ENCODE measurements around the gene PYGM.

Gene PYGM

DNA sequence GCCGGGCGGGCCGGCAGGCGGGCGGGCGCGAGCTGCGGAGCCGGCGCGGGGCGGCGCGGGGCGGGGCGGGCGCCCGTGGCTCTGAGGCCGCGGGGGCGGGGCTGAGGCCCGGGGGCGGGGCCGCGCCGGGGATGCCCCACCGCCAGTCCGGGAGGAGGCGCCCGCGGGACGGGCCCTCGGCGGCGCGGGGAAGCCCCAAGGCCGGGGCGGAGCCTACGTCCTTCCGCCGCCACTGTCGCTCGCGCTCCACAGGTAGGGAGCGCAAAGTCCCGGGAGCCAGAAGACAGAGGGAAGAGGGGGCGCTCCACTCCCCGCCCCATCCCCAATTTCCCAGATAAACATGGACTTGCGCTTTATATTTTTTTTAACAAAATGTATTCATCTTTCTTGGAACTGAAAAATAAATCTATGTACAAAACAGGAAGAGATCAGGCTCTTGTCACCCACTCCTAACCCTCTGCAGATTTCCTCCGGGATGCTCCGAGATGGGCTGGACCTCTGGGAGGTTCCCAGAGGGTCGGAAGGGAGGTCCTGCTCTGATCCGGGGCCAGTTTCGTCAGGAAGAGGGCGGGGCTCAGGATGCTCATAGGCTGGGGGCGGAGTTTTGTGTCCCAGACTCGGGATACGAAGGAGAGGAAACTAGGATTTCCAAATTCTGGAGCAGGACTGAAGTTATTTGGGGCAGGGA lies 43.5 kb upstream of the PYGM start, which contains the start of gene MAP4K2:
Gene MAP4K2, minus strand, starts transcription at position 57 of the 688 bp plus-strand sequence. CDS start 65 bp downstream, outside the sequence.
- TF ChIP-seq, protein P1, sequence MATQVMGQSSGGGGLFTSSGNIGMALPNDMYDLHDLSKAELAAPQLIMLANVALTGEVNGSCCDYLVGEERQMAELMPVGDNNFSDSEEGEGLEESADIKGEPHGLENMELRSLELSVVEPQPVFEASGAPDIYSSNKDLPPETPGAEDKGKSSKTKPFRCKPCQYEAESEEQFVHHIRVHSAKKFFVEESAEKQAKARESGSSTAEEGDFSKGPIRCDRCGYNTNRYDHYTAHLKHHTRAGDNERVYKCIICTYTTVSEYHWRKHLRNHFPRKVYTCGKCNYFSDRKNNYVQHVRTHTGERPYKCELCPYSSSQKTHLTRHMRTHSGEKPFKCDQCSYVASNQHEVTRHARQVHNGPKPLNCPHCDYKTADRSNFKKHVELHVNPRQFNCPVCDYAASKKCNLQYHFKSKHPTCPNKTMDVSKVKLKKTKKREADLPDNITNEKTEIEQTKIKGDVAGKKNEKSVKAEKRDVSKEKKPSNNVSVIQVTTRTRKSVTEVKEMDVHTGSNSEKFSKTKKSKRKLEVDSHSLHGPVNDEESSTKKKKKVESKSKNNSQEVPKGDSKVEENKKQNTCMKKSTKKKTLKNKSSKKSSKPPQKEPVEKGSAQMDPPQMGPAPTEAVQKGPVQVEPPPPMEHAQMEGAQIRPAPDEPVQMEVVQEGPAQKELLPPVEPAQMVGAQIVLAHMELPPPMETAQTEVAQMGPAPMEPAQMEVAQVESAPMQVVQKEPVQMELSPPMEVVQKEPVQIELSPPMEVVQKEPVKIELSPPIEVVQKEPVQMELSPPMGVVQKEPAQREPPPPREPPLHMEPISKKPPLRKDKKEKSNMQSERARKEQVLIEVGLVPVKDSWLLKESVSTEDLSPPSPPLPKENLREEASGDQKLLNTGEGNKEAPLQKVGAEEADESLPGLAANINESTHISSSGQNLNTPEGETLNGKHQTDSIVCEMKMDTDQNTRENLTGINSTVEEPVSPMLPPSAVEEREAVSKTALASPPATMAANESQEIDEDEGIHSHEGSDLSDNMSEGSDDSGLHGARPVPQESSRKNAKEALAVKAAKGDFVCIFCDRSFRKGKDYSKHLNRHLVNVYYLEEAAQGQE (IDR thresholded peaks at IDR 0.05; ENCODE audit: insufficient read depth in 1 of 2, low read depth in 2 of 2, low read length in 2 of 2) = no peak
- TF ChIP-seq FOXP2 (optimal IDR thresholded peaks at IDR 0.05; ENCODE audit: borderline replicate concordance, extremely low read depth, extremely low read length, insufficient read depth) (peak; percentile 74), POLR2AphosphoS5 (IDR thresholded peaks at IDR 0.05; ENCODE audit: low read depth, low read length) (peak; percentile 73)

DNA sequence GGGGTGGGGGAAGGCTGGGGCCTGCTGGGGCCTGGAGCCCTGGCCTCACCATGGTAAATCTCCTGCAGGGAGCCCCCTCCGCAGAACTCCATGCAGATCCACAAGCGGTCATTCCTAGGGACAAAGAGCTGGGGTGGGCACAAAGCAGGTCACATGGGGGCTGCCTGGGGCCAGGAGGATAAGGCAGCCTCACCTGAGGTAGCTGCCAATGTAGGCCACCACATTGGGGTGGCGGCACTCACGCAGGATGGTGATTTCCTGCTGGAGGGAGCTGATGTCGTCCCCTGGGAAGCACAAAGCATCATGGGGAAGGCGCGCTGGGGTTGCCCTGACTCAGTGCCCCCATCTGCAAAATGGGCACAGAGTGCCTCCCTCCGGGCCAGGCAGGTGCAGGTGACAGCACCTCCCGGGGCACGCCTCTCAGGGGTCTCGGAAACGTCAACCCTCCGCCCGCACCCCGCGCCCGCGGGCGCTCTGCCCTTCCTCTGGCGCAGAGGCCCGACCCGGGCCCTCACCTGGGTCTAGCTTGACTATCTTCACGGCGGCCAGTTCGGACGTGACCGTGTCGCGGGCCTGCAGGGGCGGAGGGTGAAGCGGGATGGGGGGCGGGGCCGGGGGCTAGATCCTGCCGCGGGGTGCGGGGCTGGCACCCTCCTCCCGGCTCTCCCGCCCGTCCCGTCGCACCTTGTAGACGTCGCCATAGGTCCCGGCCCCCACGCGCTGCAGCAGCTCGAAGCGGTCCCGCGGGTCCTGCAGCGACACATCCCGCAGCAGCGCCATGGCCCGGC lies 42.8 kb upstream of the PYGM start:
- TF ChIP-seq SIN3A (IDR thresholded peaks at IDR 0.05; ENCODE audit: borderline replicate concordance, insufficient read depth, low read length) = no peak
- no peak for TF ChIP-seq TAF1 (IDR thresholded peaks at IDR 0.05; ENCODE audit: borderline replicate concordance, insufficient read depth, low read length)
- no peak for TF ChIP-seq FOXP2 (optimal IDR thresholded peaks at IDR 0.05; ENCODE audit: borderline replicate concordance, extremely low read depth, extremely low read length, insufficient read depth)
- TF ChIP-seq, protein P1 (IDR thresholded peaks at IDR 0.05; ENCODE audit: insufficient read depth in 1 of 2, low read depth in 2 of 2, low read length in 2 of 2) = no peak
- no peak for TF ChIP-seq POLR2AphosphoS5 (IDR thresholded peaks at IDR 0.05; ENCODE audit: low read depth, low read length)

DNA sequence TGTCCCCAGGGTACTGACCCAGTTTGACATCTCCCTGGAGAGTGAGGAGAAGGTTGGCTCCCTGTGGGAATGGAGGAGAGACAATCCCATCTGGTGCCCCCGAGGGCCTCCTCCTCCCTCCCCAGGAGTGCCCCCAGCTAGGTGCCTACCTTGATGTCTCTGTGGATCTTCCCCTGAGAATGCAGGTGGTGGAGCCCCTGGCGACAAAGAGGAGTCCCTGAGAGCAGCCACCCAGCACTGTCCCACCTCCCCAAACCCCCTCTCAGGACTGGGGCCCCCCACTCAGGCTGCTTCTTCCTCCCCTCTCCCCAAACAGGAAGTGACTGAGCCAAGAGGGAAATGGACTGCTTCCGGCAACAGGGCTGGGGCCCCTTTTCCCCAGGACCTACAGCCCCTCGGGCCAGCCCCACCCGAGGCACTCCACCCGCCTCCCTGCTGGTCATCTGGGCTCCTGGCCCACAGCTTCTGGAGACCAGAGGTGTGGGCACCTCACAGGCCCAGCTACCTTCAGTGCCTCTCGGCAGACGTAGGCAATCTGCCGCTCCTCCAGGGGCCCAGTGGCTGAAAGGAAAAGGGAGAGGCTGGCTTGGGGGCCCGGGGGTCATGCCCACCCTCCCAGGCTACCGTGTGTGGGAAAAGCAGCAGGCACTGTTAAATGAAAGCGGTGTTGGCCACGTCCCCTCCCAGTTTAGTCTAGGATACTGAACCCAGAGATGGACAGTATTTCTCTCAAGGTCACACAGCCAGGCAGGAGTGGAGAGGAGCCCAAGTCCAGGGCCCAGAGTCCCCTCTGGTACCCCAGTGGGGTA lies 42.0 kb upstream of the PYGM start:
- TF ChIP-seq SIN3A (IDR thresholded peaks at IDR 0.05; ENCODE audit: borderline replicate concordance, insufficient read depth, low read length) = no peak

DNA sequence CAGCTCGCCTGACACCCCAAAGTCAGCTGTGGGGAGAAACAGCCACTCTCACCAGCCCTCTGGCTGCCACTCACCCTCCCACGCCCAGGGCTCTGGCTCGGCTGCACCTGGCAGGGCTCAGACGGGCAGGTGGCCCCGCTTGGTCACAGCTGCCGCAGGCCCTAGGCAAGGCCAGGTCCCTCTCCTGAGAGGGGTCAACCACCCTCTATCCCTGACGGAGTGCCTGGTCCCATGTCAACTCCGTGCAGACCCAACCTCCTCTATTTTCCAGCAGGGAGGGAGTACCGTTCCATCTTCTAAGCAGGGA lies 41.3 kb upstream of the PYGM start:
- TF ChIP-seq SIN3A (IDR thresholded peaks at IDR 0.05; ENCODE audit: borderline replicate concordance, insufficient read depth, low read length) (no peak), POLR2AphosphoS5 (IDR thresholded peaks at IDR 0.05; ENCODE audit: low read depth, low read length) (no peak), TAF1 (IDR thresholded peaks at IDR 0.05; ENCODE audit: borderline replicate concordance, insufficient read depth, low read length) (no peak), FOXP2 (optimal IDR thresholded peaks at IDR 0.05; ENCODE audit: borderline replicate concordance, extremely low read depth, extremely low read length, insufficient read depth) (no peak)
- TF ChIP-seq, protein P1 (IDR thresholded peaks at IDR 0.05; ENCODE audit: insufficient read depth in 1 of 2, low read depth in 2 of 2, low read length in 2 of 2) = no peak

DNA sequence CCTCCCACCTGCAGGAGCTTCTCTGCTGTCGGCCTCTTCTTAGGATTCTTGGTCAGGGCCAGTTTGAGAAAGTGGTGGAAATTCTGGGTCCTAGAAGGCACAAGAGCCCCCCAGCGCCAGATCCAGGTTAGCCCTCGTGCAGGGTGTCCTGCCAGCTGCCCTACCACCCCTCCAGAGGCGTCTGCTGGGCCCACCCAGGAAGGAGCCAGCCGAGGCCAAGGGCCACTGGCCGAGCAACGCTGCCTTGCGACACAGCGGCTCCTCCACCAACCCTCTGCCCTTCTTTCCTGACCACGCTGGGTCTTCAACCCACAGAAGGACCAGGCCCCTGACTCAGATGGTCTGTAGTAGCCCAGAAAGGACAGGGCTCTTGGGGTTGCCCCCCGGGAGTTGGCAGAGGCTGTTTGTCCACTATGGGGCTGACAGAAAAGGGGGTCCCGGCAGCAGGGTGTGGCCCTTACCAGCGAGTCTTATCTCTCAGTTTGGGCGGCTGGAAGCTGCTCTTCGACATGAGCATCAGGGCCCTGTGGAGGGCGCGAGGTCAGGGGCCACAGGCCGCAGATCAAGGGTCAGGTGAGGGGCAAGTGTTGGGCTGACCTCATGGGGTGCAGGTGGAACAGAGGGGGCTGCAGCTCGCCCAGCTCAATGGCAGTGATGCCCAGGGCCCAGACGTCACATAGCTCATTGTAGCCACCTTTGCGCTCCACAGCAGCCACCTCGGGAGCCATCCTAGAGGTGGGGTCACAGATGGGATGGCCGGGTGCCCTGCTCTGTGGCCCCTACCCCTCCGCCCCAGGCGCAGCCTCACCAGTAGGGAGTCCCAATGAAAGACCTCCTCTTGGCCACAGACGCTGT lies 40.8 kb upstream of the PYGM start:
- TF ChIP-seq SIN3A (IDR thresholded peaks at IDR 0.05; ENCODE audit: borderline replicate concordance, insufficient read depth, low read length) = no peak

Data from PFSK-1 (cell line).